HG03175 (cell line): ENCODE data around the gene TANC2.

Source experiments
- ATAC-seq: cut with Tn5 transposase; IDR thresholded peaks from one replicate; pipeline ENCODE4 v1.9.1; 2021; ENCODE audit warnings: mild to moderate bottlenecking, moderate library complexity; ENCODE audit not compliant: unreplicated experiment

The TANC2 gene

GRCh38 chr17:62998665-62999393, 32.8 kb downstream of the TANC2 start:
- ATAC-seq, result no peak

- ATAC-seq, result no peak
Measured at GRCh38 chr17:62999736-63000135, 33.7 kb downstream of the TANC2 start.

- ATAC-seq, result no peak
Measured at GRCh38 chr17:63001689-63002394, 35.8 kb downstream of the TANC2 start.

- ATAC-seq, result no peak
Measured at GRCh38 chr17:63002625-63003024, 36.6 kb downstream of the TANC2 start.

GRCh38 chr17:63015824-63016223, 49.8 kb downstream of the TANC2 start:
- no peak for ATAC-seq
